Measurements from ENCODE around the gene MOB3B.

DNA sequence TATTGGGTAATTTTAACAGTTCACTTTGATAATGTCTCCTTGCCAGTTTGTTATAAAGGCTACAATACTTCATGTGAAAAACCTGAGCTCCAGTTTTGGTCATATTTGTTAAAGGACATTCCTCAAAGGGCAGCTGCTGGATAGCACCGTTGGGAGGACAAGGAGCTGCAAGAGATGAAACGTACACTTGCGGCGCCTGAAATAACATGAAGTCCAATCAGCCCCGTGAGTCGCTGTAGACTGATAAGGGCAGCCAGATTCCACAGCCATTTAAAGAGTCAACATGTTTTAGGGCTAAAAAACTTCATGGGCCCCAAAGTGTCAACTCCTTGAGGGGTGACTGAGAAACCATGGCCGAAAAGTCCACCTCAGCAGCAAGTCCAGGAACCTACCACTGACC, 91.1 kb downstream of the MOB3B start:
- TF ChIP-seq, protein P1, sequence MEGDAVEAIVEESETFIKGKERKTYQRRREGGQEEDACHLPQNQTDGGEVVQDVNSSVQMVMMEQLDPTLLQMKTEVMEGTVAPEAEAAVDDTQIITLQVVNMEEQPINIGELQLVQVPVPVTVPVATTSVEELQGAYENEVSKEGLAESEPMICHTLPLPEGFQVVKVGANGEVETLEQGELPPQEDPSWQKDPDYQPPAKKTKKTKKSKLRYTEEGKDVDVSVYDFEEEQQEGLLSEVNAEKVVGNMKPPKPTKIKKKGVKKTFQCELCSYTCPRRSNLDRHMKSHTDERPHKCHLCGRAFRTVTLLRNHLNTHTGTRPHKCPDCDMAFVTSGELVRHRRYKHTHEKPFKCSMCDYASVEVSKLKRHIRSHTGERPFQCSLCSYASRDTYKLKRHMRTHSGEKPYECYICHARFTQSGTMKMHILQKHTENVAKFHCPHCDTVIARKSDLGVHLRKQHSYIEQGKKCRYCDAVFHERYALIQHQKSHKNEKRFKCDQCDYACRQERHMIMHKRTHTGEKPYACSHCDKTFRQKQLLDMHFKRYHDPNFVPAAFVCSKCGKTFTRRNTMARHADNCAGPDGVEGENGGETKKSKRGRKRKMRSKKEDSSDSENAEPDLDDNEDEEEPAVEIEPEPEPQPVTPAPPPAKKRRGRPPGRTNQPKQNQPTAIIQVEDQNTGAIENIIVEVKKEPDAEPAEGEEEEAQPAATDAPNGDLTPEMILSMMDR (IDR thresholded peaks at IDR 0.05; ENCODE audit: low read length) = no peak
- no peak for TF ChIP-seq EZH2 (IDR thresholded peaks at IDR 0.05; ENCODE audit: borderline replicate concordance, low read length)
